Loucy (cell line): ENCODE measurements around the gene MOGAT2.

ENCODE experiments used
- CTCF ChIP-seq: fragments of 200-600 bp; sonication (generic); conservative IDR thresholded peaks from 2 replicates; pipeline ENCODE4 v1.5.1; 2014; ENCODE audit warnings: mild to moderate bottlenecking, antibody characterized with exemption, low read length
- EZH2phosphoT487 ChIP-seq: fragments of 200-600 bp; IDR thresholded peaks from 2 replicates; pipeline ENCODE4 v1.6.1; 2018; ENCODE audit warnings: antibody characterized with exemption, mild to moderate bottlenecking, moderate library complexity, borderline replicate concordance

GRCh38 chr11:75767793-75768111 is 50.1 kb downstream of the MOGAT2 start:
- TF ChIP-seq CTCF (no peak), EZH2phosphoT487 (no peak)
